HCT116 (cell line): ENCODE measurements around the gene TMEM145. TPM values are rescaled to one million over a fixed set of nuclear protein-coding genes. Genes with fewer than 3 reads are reported as not detected.

ENCODE experiments used
- ATAC-seq: fragments of 200-7000 bp; cut with Tn5 transposase; 2 replicates; pipeline ENCODE4 v1.9.1; 2020; ENCODE audit warnings: mild to moderate bottlenecking, moderate library complexity
- BruUV-seq: library from RNA; stranded (reverse); fragments of 400-500 nt; replicated peaks from 2 replicates; lab custom pipeline; 2021; lab: Mats Ljungman, UMichigan
- CTCF ChIA-PET: fragments of 300-600 bp; sonication (Branson Sonifier 250); formaldehyde crosslinking; loops from one replicate; lab custom pipeline; 2021; ENCODE audit warnings: antibody characterized with exemption; lab: Charles Lee
- POLR2A ChIA-PET: fragments of 300-600, 350-600 bp; sonication (Branson Sonifier 250); formaldehyde crosslinking; loops from one replicate; lab custom pipeline; 2021; ENCODE audit warnings: antibody characterized with exemption; lab: Charles Lee
- RAD21 ChIA-PET, 2 experiments: fragments of 300-600 bp; sonication (Branson Sonifier 250); formaldehyde crosslinking; loops; one replicate each; lab custom pipeline; 2023; ENCODE audit warnings: low total read pairs in 2 of 2; ENCODE audit not compliant: uncharacterized antibody in 2 of 2, unreplicated experiment in 2 of 2, low non-redundant PET in 1 of 2; lab: Charles Lee
- DNase-seq: peaks from one replicate; pipeline ENCODE4 v3.0.0-alpha.2; 2010; ENCODE audit warnings: low read depth, low spot score
- H2AFZ ChIP-seq: fragments of 200-600 bp; shearing (Covaris generic), sonication (generic); 2 replicates; pipeline ENCODE4 v1.6.1; 2017; ENCODE audit warnings: low read depth, mixed run types, mixed read lengths, antibody characterized with exemption, low read length; ENCODE audit not compliant: poor library complexity, severe bottlenecking
- H3K27ac ChIP-seq: 2 replicates; pipeline ENCODE4 v1.5.1; 2012; ENCODE audit warnings: low read depth, low read length
- H3K27me3 ChIP-seq: fragments of 200-600 bp; sonication (generic); 2 replicates; pipeline ENCODE4 v1.6.1; 2016; ENCODE audit warnings: mixed run types, low read length, mixed read lengths; ENCODE audit not compliant: insufficient read depth
- H3K36me3 ChIP-seq, 2 experiments: fragments of 200-500 bp in 1 of 2; fragments of 200-600 bp in 1 of 2; sonication (Bioruptor generic) in 1 of 2; sonication (generic) in 1 of 2; 2 replicates each; pipeline versions ENCODE4 v1.5.1 to v1.6.1; 2014 to 2016; ENCODE audit warnings: low read length in 2 of 2, inconsistent platforms in 1 of 2, mixed read lengths in 1 of 2, mixed run types in 1 of 2; ENCODE audit not compliant: insufficient read depth in 2 of 2, control insufficient read depth in 1 of 2
- H3K4me1 ChIP-seq, 2 experiments: fragments of 200-600 bp in 1 of 2; sonication (generic) in 1 of 2; 2 replicates each; pipeline versions ENCODE4 v1.5.1 to v1.6.1; 2012 to 2017; ENCODE audit warnings: low read length in 2 of 2, inconsistent platforms in 1 of 2, mild to moderate bottlenecking in 1 of 2, mixed read lengths in 1 of 2, mixed run types in 1 of 2, moderate library complexity in 1 of 2; ENCODE audit not compliant: insufficient read depth in 2 of 2, control insufficient read depth in 1 of 2
- H3K4me2 ChIP-seq: fragments of 200-600 bp; sonication (generic); 2 replicates; pipeline ENCODE4 v1.6.1; 2017; ENCODE audit warnings: mixed run types, low read length, mixed read lengths
- H3K4me3 ChIP-seq, 2 experiments: fragments of 200-600 bp in 1 of 2; sonication (generic) in 1 of 2; replicated peaks in 1 of 2; 2 replicates each; pipeline ENCODE4 v1.5.1; 2011 to 2016; ENCODE audit warnings: low read length in 2 of 2, control low read depth in 1 of 2, low read depth in 1 of 2, mild to moderate bottlenecking in 1 of 2, mixed read lengths in 1 of 2, mixed run types in 1 of 2
- H3K79me2 ChIP-seq: fragments of 200-600 bp; sonication (generic); 2 replicates; pipeline ENCODE4 v1.6.1; 2017; ENCODE audit warnings: mild to moderate bottlenecking, mixed run types, low read length, moderate library complexity, mixed read lengths; ENCODE audit not compliant: insufficient read depth
- H3K9ac ChIP-seq: fragments of 200-600 bp; sonication (generic); 2 replicates; pipeline ENCODE4 v1.6.1; 2016; ENCODE audit warnings: low read length, mixed read lengths
- H3K9me2 ChIP-seq: fragments of 200-600 bp; sonication (generic), shearing (Covaris generic); 2 replicates; pipeline ENCODE4 v1.6.1; 2017; ENCODE audit warnings: mixed run types, mild to moderate bottlenecking, moderate library complexity; ENCODE audit not compliant: insufficient read depth
- H3K9me3 ChIP-seq, 2 experiments: fragments of 200-500 bp in 1 of 2; fragments of 200-600 bp in 1 of 2; sonication (Bioruptor generic) in 1 of 2; sonication (generic) in 1 of 2; 2 replicates each; pipeline ENCODE4 v1.6.1; 2014 to 2017; ENCODE audit warnings: low read length in 2 of 2, mixed read lengths in 2 of 2, inconsistent platforms in 1 of 2, low read depth in 1 of 2, mild to moderate bottlenecking in 1 of 2, mixed run types in 1 of 2, moderate library complexity in 1 of 2; ENCODE audit not compliant: control insufficient read depth in 1 of 2, insufficient read depth in 1 of 2
- H4K20me1 ChIP-seq: fragments of 200-600 bp; sonication (generic), shearing (Covaris generic); 2 replicates; pipeline ENCODE4 v1.6.1; 2017; ENCODE audit warnings: mixed run types, mild to moderate bottlenecking, moderate library complexity; ENCODE audit not compliant: insufficient read depth
- CBX3 ChIP-seq: IDR thresholded peaks from 2 replicates; pipeline ENCODE4 v1.6.1; 2012; ENCODE audit warnings: low read depth
- CTCF ChIP-seq, 3 experiments: fragments of 200-600 bp in 1 of 3; sonication (generic) in 1 of 3; IDR thresholded peaks in 2 of 3; conservative IDR thresholded peaks in 1 of 3; 2 replicates each; pipeline ENCODE4 v1.5.1; 2012 to 2017; ENCODE audit warnings: low read depth in 2 of 3, low read length in 2 of 3, antibody characterized with exemption in 1 of 3, borderline replicate concordance in 1 of 3, control low read depth in 1 of 3, mild to moderate bottlenecking in 1 of 3, mixed read lengths in 1 of 3, mixed run types in 1 of 3, moderate library complexity in 1 of 3; ENCODE audit not compliant: insufficient read depth in 1 of 3
- ELF1 ChIP-seq: IDR thresholded peaks from 2 replicates; pipeline ENCODE4 v1.6.1; 2012; ENCODE audit warnings: low read depth, borderline replicate concordance
- JUND ChIP-seq: IDR thresholded peaks from 2 replicates; pipeline ENCODE4 v1.6.1; 2012
- POLR2A ChIP-seq: IDR thresholded peaks from 2 replicates; pipeline ENCODE4 v1.7.0; 2011; ENCODE audit warnings: borderline replicate concordance; ENCODE audit not compliant: insufficient read depth, insufficient read length; ENCODE audit errors: extremely low read depth
- SP1 ChIP-seq: IDR thresholded peaks from 2 replicates; pipeline ENCODE4 v1.6.1; 2012; ENCODE audit warnings: low read depth
- TCF7L2 ChIP-seq: IDR thresholded peaks from 2 replicates; pipeline ENCODE4 v1.7.0; 2011; ENCODE audit warnings: borderline replicate concordance, inconsistent platforms; ENCODE audit not compliant: insufficient read depth, insufficient read length; ENCODE audit errors: extremely low read depth
- YY1 ChIP-seq: IDR thresholded peaks from 2 replicates; pipeline ENCODE4 v1.6.1; 2011; ENCODE audit warnings: low read length, low read depth, moderate library complexity, mild to moderate bottlenecking; ENCODE audit not compliant: insufficient replicate concordance; ENCODE audit errors: extremely low read depth
- ZNF274 ChIP-seq: fragments of 200-500 bp; sonication (Bioruptor generic); IDR thresholded peaks from 2 replicates; pipeline ENCODE4 v1.6.1; 2014; ENCODE audit warnings: mild to moderate bottlenecking, low read depth, low read length, inconsistent platforms
- intact Hi-C: fragments of 100-400 bp; cut with micrococcal nuclease; formaldehyde crosslinking; loops from 2 replicates; pipeline ENCODE4 v1.10.0; 2022
- total RNA-seq: library from RNA; stranded (reverse); gene quantifications from one replicate; pipeline ENCODE4 v1.2.1, GENCODE V29; 2021; ENCODE audit not compliant: unreplicated experiment
- TF ChIP-seq, protein P1 (sequence below): IDR thresholded peaks from 2 replicates; pipeline ENCODE4 v1.6.1; 2012
- TF ChIP-seq, protein P2 (sequence below): IDR thresholded peaks from 2 replicates; pipeline ENCODE4 v1.6.1; 2011; ENCODE audit warnings: mild to moderate bottlenecking, low read length, moderate library complexity; ENCODE audit not compliant: insufficient replicate concordance; ENCODE audit errors: extremely low read depth

TMEM145 gene
- total RNA-seq, 1 experiment from 2014 or later: 7.2 TPM

- ChIA-PET RAD21 (interaction anchor here in 1 of 2 experiments (0.6 kb wide), 1 partner anchor 116 kb away, joined by 6 read pairs; no protein-coding TSS in a partner anchor), CTCF (no interaction called here), POLR2A (no interaction called here)
- no peak for ATAC-seq
- DNase-seq: no peak
- no peaks in the 10 kb centered on the region; a peak in 1 of 4 replicates for H3K36me3 ChIP-seq
- no peaks in the 10 kb centered on the region for H4K20me1 ChIP-seq
- H3K9ac ChIP-seq: no peak overlapping the region
- peak overlapping the region; percentile 93 for H3K4me2 ChIP-seq
- BruUV-seq: no TSS peak
- no peak overlapping the region for H3K27ac ChIP-seq
- H3K79me2 ChIP-seq: peaks cover 17% of the 10 kb centered on the region
- TF ChIP-seq POLR2A: no peak
- TF ChIP-seq, all 23 proteins: peak for 0
- Histone ChIP-seq H3K9me2 (no peaks in the 10 kb centered on the region), H3K4me3 (0 out of 4 replicates have a peak overlapping the region, but pooled peaks of 1 of the 2 experiments have one; percentile 90), H2AFZ (no peak overlapping the region), H3K4me1 (peaks cover 10 to 17% of the 10 kb centered on the region in 2 experiments), H3K27me3 (no peaks in the 10 kb centered on the region), H3K9me3 (no peaks in the 10 kb centered on the region)
- intact Hi-C loops: no loop called here
Observed at GRCh38 chr19:42327381-42327780, 14.3 kb downstream of the TMEM145 start.

DNA sequence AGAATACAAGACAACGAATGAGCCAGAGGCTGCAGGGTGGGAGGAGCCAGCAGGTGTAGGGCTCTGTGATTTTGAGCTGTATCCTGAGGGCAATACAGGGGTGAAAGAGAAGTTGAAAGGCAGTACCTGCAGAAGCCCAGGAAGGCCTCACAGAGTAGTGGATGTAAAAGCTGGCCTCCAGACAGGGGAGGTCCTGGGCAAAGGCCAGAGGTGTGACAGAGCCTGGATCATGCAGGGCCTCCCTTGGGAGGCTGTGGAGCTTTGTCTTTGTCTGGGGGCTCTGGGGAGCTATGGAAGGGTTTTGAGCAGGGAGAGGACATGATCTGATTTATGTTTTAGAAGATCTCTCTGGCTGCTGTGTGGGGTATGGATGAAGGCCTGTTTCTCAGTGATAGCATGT lies 15.0 kb downstream of the TMEM145 start:
- no peaks in the 10 kb centered on the region for H4K20me1 ChIP-seq
- H2AFZ ChIP-seq: no peak overlapping the region
- H3K9ac ChIP-seq: no peak overlapping the region
- H3K36me3 ChIP-seq: no peaks in the 10 kb centered on the region; a peak in 1 of 4 replicates
- no TSS peak for BruUV-seq
- intact Hi-C loops: no loop called here
- no peaks in the 10 kb centered on the region for H3K9me2 ChIP-seq
- ATAC-seq (no peak), DNase-seq (no peak)
- H3K4me1 ChIP-seq: peaks cover 10 to 17% of the 10 kb centered on the region in 2 experiments
- no peaks in the 10 kb centered on the region for H3K27me3 ChIP-seq
- H3K4me2 ChIP-seq: no peak overlapping the region
- peaks cover 17% of the 10 kb centered on the region for H3K79me2 ChIP-seq
- H3K4me3 ChIP-seq: no peak overlapping the region
- ChIA-PET POLR2A (no interaction called here), RAD21 (no interaction called here), CTCF (no interaction called here)
- H3K9me3 ChIP-seq: no peaks in the 10 kb centered on the region
- no peak overlapping the region for H3K27ac ChIP-seq
- TF ChIP-seq ELF1 (no peak), TCF7L2 (no peak), CBX3 (no peak), JUND (no peak), SP1 (no peak), POLR2A (no peak), ZNF274 (no peak), YY1 (no peak), CTCF (IDR thresholded peaks at IDR 0.05 in 2 of 3, conservative IDR thresholded peaks at IDR 0.05 in 1 of 3; ENCODE audit: borderline replicate concordance in 1 of 3, insufficient read depth in 1 of 3, low read depth in 2 of 3, low read length in 2 of 3) (no peak)
- TF ChIP-seq, protein P1, sequence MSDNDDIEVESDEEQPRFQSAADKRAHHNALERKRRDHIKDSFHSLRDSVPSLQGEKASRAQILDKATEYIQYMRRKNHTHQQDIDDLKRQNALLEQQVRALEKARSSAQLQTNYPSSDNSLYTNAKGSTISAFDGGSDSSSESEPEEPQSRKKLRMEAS: no peak
- TF ChIP-seq, protein P2, sequence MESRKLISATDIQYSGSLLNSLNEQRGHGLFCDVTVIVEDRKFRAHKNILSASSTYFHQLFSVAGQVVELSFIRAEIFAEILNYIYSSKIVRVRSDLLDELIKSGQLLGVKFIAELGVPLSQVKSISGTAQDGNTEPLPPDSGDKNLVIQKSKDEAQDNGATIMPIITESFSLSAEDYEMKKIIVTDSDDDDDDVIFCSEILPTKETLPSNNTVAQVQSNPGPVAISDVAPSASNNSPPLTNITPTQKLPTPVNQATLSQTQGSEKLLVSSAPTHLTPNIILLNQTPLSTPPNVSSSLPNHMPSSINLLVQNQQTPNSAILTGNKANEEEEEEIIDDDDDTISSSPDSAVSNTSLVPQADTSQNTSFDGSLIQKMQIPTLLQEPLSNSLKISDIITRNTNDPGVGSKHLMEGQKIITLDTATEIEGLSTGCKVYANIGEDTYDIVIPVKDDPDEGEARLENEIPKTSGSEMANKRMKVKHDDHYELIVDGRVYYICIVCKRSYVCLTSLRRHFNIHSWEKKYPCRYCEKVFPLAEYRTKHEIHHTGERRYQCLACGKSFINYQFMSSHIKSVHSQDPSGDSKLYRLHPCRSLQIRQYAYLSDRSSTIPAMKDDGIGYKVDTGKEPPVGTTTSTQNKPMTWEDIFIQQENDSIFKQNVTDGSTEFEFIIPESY: no peak
